ENCODE measurements around the gene WDR74. TPM values are rescaled to one million over a fixed set of nuclear protein-coding genes. Genes with fewer than 3 reads are reported as not detected.

Gene WDR74
- total and polyA plus RNA-seq, 9 of the 15 experiments (the other 6 are each of a cell fraction or from before 2014, with no cell fraction given): 32.7 to 210 (median 114) TPM

- TF ChIP-seq ZBED1 (IDR thresholded peaks at IDR 0.05) (peak; percentile 90; the same call in 1 of the 2 replicates), CBFB (CRISPR knock-in tag; IDR thresholded peaks at IDR 0.05) (no peak), YY1 (IDR thresholded peaks at IDR 0.05; ENCODE audit: borderline replicate concordance in 1 of 3, control insufficient read depth in 1 of 3, extremely low read depth in 1 of 3, insufficient read depth in 3 of 3, insufficient read length in 1 of 3, insufficient replicate concordance in 2 of 3, low read depth in 1 of 3, low read length in 2 of 3) (no peak), NFXL1 (CRISPR knock-in tag; IDR thresholded peaks at IDR 0.05) (0 out of 2 replicates have a peak, but pooled peaks have one; percentile 24), ZNF384 (IDR thresholded peaks at IDR 0.05; ENCODE audit: low read depth, low read length) (peak; percentile 69; the same call in 1 of the 2 replicates), NCOA4 (IDR thresholded peaks at IDR 0.05; ENCODE audit: partially characterized antibody) (no peak), ZNF121 (CRISPR knock-in tag; conservative IDR thresholded peaks at IDR 0.05) (no peak), SMARCA5 (IDR thresholded peaks at IDR 0.05) (no peak), TCF15 (CRISPR knock-in tag; IDR thresholded peaks at IDR 0.05) (no peak), ZBTB9 (CRISPR knock-in tag; IDR thresholded peaks at IDR 0.05) (no peak), EGR1 (conservative IDR thresholded peaks at IDR 0.05) (no peak), POLR2H (tag; IDR thresholded peaks at IDR 0.05; ENCODE audit: low read depth) (peak; percentile 50; the same call in 1 of the 2 replicates), WHSC1 (IDR thresholded peaks at IDR 0.05; ENCODE audit: low read length) (no peak), RBM39 (optimal IDR thresholded peaks at IDR 0.05; ENCODE audit: low read depth, low read length) (peak; percentile 45), HOMEZ (CRISPR knock-in tag; IDR thresholded peaks at IDR 0.05) (no peak), ZBTB49 (CRISPR knock-in tag; IDR thresholded peaks at IDR 0.05; ENCODE audit: borderline replicate concordance) (no peak), ZNF143 (CRISPR knock-in tag; IDR thresholded peaks at IDR 0.05) (no peak), PTRF (tag; IDR thresholded peaks at IDR 0.05) (no peak), POLR2AphosphoS5 (IDR thresholded peaks at IDR 0.05; ENCODE audit: control insufficient read depth, insufficient read depth, low read depth, low read length) (peak; percentile 94), SREBF1 (IDR thresholded peaks at IDR 0.05; ENCODE audit: borderline replicate concordance, low read depth, low read length) (no peak), ZSCAN32 (CRISPR knock-in tag; IDR thresholded peaks at IDR 0.05) (no peak)
Observed at GRCh38 chr11:62850911-62851806, 11.8 kb upstream of the WDR74 start (continued).

Data from K562 (cell line).